Amniotic epithelial cell (primary cell): ENCODE results near the gene ANKIB1.
"Not testable (repeated sequence)": the region's sequence is repeated elsewhere in the genome, so short reads cannot be mapped to it uniquely, and the experiment has no call there.

Source experiments
- DNase-seq: peaks from one replicate; pipeline ENCODE4 v3.0.0-alpha.2; 2010; ENCODE audit warnings: low read depth

The ANKIB1 gene

GRCh38 chr7:92410162-92410561, 164.4 kb downstream of the ANKIB1 start:
- DNase-seq = not testable (repeated sequence)

- DNase-seq = no peak
Measured at GRCh38 chr7:92412745-92413144, 167.0 kb downstream of the ANKIB1 start.

GRCh38 chr7:92413550-92413949, 167.8 kb downstream of the ANKIB1 start:
- DNase-seq = no peak

- peak; percentile 56 for DNase-seq
Measured at GRCh38 chr7:92415225-92415624, 169.5 kb downstream of the ANKIB1 start.

GRCh38 chr7:92417913-92418312, 172.1 kb downstream of the ANKIB1 start:
- DNase-seq = no peak

GRCh38 chr7:92421676-92422435, 176.1 kb downstream of the ANKIB1 start:
- DNase-seq = no peak

GRCh38 chr7:92422926-92423325, 177.2 kb downstream of the ANKIB1 start:
- no peak for DNase-seq

- no peak for DNase-seq
Measured at GRCh38 chr7:92423710-92424131, 177.9 kb downstream of the ANKIB1 start.

- no peak for DNase-seq
Measured at GRCh38 chr7:92425311-92425947, 179.7 kb downstream of the ANKIB1 start.

GRCh38 chr7:92427193-92427592, 181.4 kb downstream of the ANKIB1 start:
- DNase-seq = no peak

GRCh38 chr7:92432299-92432946, 186.6 kb downstream of the ANKIB1 start:
- no peak for DNase-seq

GRCh38 chr7:92433019-92433418, 187.2 kb downstream of the ANKIB1 start:
- no peak for DNase-seq

GRCh38 chr7:92435542-92435941, 189.8 kb downstream of the ANKIB1 start:
- DNase-seq = no peak

- DNase-seq = no peak
Measured at GRCh38 chr7:92436612-92437445, 191.1 kb downstream of the ANKIB1 start.

- no peak for DNase-seq
Measured at GRCh38 chr7:92437956-92438491, 192.2 kb downstream of the ANKIB1 start.

GRCh38 chr7:92442720-92443119, 196.9 kb downstream of the ANKIB1 start:
- DNase-seq = not testable (repeated sequence)

GRCh38 chr7:92446869-92447344, 201.1 kb downstream of the ANKIB1 start:
- no peak for DNase-seq

- DNase-seq = peak; percentile 90
Measured at GRCh38 chr7:92447345-92448204, 201.8 kb downstream of the ANKIB1 start, which contains the start of gene GATAD1. GATAD1 (plus strand) TSS chr7:92447482; CDS start chr7:92447730, 248 bp downstream.

- DNase-seq = peak; percentile 63
Measured at GRCh38 chr7:92448205-92448747, 202.5 kb downstream of the ANKIB1 start.
